B cell (primary cell): ENCODE data around the gene MTG2. TPM values are rescaled to one million over a fixed set of nuclear protein-coding genes. Genes with fewer than 3 reads are reported as not detected.

Experiments used
- ATAC-seq: fragments of 200-7000 bp; cut with Tn5 transposase; one replicate; pipeline ENCODE4 v1.10.0; 2021; ENCODE audit warnings: low read depth, mild to moderate bottlenecking, moderate number of reproducible peaks, moderate library complexity
- CTCF ChIA-PET: fragments of 350-600 bp; sonication (Branson Sonifier 250); formaldehyde crosslinking; loops from one replicate; lab custom pipeline; 2021; ENCODE audit warnings: antibody characterized with exemption, inconsistent platforms; lab: Charles Lee
- POLR2A ChIA-PET: fragments of 350-600 bp; sonication (Branson Sonifier 250); formaldehyde crosslinking; loops from one replicate; lab custom pipeline; 2021; ENCODE audit warnings: antibody characterized with exemption; lab: Charles Lee
- DNase-seq: peaks from one replicate; pipeline ENCODE4 v3.0.0; 2013
- H2AFZ ChIP-seq: 2 replicates; pipeline ENCODE4 v1.6.1; 2012; ENCODE audit warnings: mild to moderate bottlenecking, low read depth, low read length; ENCODE audit not compliant: insufficient read depth, poor library complexity, severe bottlenecking
- H3K27ac ChIP-seq, 2 donors: 1 replicate in 1 of 2; 2 replicates in 1 of 2; pipeline ENCODE4 v1.5.1; 2012 to 2013; ENCODE audit warnings: low read length in 2 of 2, mild to moderate bottlenecking in 2 of 2, moderate library complexity in 1 of 2
- H3K27me3 ChIP-seq, 4 experiments: fragments of 200-600 bp in 1 of 4; sonication (generic) in 1 of 4; replicated peaks in 1 of 4; 1 replicate in 2 of 4; 2 replicates in 2 of 4; pipeline versions ENCODE4 v1.6.1 to v1.7.0; 2013 to 2016; ENCODE audit warnings: low read length in 3 of 4, mild to moderate bottlenecking in 2 of 4, mixed read lengths in 1 of 4, moderate library complexity in 1 of 4; ENCODE audit not compliant: insufficient read depth in 4 of 4, control insufficient read depth in 3 of 4; ENCODE audit errors: control extremely low read depth in 1 of 4
- H3K36me3 ChIP-seq, 2 experiments: replicated peaks in 1 of 2; 1 replicate in 1 of 2; 2 replicates in 1 of 2; pipeline versions ENCODE4 v1.6.1 to v1.7.1; 2013; ENCODE audit warnings: low read length in 1 of 2; ENCODE audit not compliant: insufficient read depth in 2 of 2, control insufficient read depth in 1 of 2; ENCODE audit errors: control extremely low read depth in 1 of 2, extremely low read depth in 1 of 2
- H3K4me1 ChIP-seq, 2 donors: fragments of 200-600 bp in 1 of 2; sonication (generic) in 1 of 2; 1 replicate in 1 of 2; 2 replicates in 1 of 2; pipeline versions ENCODE4 v1.5.1 to v1.6.1; 2013 to 2017; ENCODE audit warnings: low read length in 2 of 2; ENCODE audit not compliant: control insufficient read depth in 2 of 2, insufficient read depth in 2 of 2
- H3K4me2 ChIP-seq: replicated peaks from 2 replicates; pipeline ENCODE3; 2012; ENCODE audit warnings: mild to moderate bottlenecking, low read depth, low read length; ENCODE audit not compliant: poor library complexity, severe bottlenecking
- H3K4me3 ChIP-seq, 5 experiments: fragments of 200-600 bp in 1 of 5; sonication (generic) in 1 of 5; 1 replicate in 3 of 5; 2 replicates in 2 of 5; pipeline versions ENCODE4 v1.5.1 to v1.7.0; 2011 to 2016; ENCODE audit warnings: low read length in 4 of 5, mild to moderate bottlenecking in 4 of 5, low read depth in 2 of 5, control low read depth in 1 of 5, moderate library complexity in 1 of 5; ENCODE audit not compliant: insufficient read depth in 1 of 5; ENCODE audit errors: control extremely low read depth in 1 of 5, extremely low read depth in 1 of 5
- H3K79me2 ChIP-seq: fragments of 200-600 bp; sonication (generic); one replicate; pipeline ENCODE4 v1.6.0; 2016; ENCODE audit warnings: low read length; ENCODE audit not compliant: control insufficient read depth, insufficient read depth
- H3K9ac ChIP-seq: fragments of 200-600 bp; sonication (generic); 2 replicates; pipeline ENCODE4 v1.6.1; 2017; ENCODE audit warnings: mild to moderate bottlenecking, low read length, moderate library complexity
- H3K9me3 ChIP-seq, 3 donors: one replicate each; pipeline versions ENCODE4 v1.6.1 to v1.7.1; 2013; ENCODE audit warnings: low read length in 2 of 3; ENCODE audit not compliant: control insufficient read depth in 2 of 3, insufficient read depth in 1 of 3; ENCODE audit errors: control extremely low read depth in 1 of 3
- H4K20me1 ChIP-seq: 2 replicates; pipeline ENCODE4 v1.6.0; 2012; ENCODE audit warnings: mild to moderate bottlenecking, low read length; ENCODE audit not compliant: insufficient read depth, control insufficient read depth, poor library complexity, severe bottlenecking
- H3K27ac Mint-ChIP-seq: one replicate; pipeline ENCODE4 v1.8.0; 2021; ENCODE audit warnings: mixed read lengths
- H3K27me3 Mint-ChIP-seq: one replicate; pipeline ENCODE4 v1.8.0; 2021; ENCODE audit warnings: mixed read lengths
- H3K4me1 Mint-ChIP-seq: one replicate; pipeline ENCODE4 v1.8.0; 2021; ENCODE audit warnings: mixed read lengths
- H3K4me3 Mint-ChIP-seq: one replicate; pipeline ENCODE4 v1.8.0; 2021; ENCODE audit warnings: mixed read lengths
- H3K9me3 Mint-ChIP-seq: one replicate; pipeline ENCODE4 v1.8.0; 2022; ENCODE audit warnings: mixed read lengths; ENCODE audit not compliant: insufficient read depth
- CTCF ChIP-seq: fragments of 200-600 bp; IDR thresholded peaks from one replicate; pipeline ENCODE4 v1.8.0; 2022; ENCODE audit warnings: antibody characterized with exemption, mild to moderate bottlenecking
- EZH2 ChIP-seq: IDR thresholded peaks from 2 replicates; pipeline ENCODE4 v1.6.1; 2012; ENCODE audit warnings: borderline replicate concordance, low read depth, mild to moderate bottlenecking, moderate library complexity, low read length; ENCODE audit not compliant: insufficient read depth, poor library complexity, severe bottlenecking
- WGBS: methylation state at CpG from one replicate; pipeline ENCODE4 v1.1.5; 2013; ENCODE audit warnings: missing lambda C conversion rate; ENCODE audit not compliant: insufficient coverage; 5-methylcytosine and 5-hydroxymethylcytosine counted together
- intact Hi-C: fragments of 100-400 bp; cut with micrococcal nuclease; formaldehyde crosslinking; loops from one replicate; pipeline ENCODE4 v1.10.0; 2022
- polyA plus RNA-seq: library from polyadenylated mRNA; depleted of rRNA; stranded (reverse); fragments of >200 nt; gene quantifications from 2 replicates; pipeline ENCODE4 v1.2.3, GENCODE V29; 2012
- total RNA-seq, 2 donors: library from RNA; stranded (reverse); fragments of 120-200 nt in 1 of 2; gene quantifications; 1 replicate in 1 of 2; 2 replicates in 1 of 2; pipeline versions ENCODE4 v1.2.3 to v1.2.4, GENCODE V29; 2013 to 2022

The MTG2 gene
- total and polyA plus RNA-seq, 2 donors (not counting 1 experiment from before 2014, with no cell fraction given), result 29.6 to 48.4 TPM

GRCh38 chr20:62237514-62237800 lies 54.6 kb downstream of the MTG2 start:
- ChIA-PET POLR2A (interaction anchor here (0.5 kb wide), 1 partner anchor 149 kb away, joined by 5 read pairs; the partner anchor contains the start of gene RPS21), CTCF (interaction anchor here (0.5 to 1.3 kb wide), 3 partner anchors 145 to 1734 kb away, joined by 3 to 4 read pairs (median 4); no protein-coding TSS in a partner anchor)
- Histone ChIP-seq H3K27ac (peak overlapping the region; percentile 43 to 72), H3K9ac (peak overlapping the region; percentile 58), H3K36me3 (peaks cover 0 to 8% of the 10 kb centered on the region in 2 experiments), H4K20me1 (peaks cover 38% of the 10 kb centered on the region), H3K9me3 (peaks cover 0 to 19% (median 5%) of the 10 kb centered on the region in 3 donors), H3K27me3 (peaks cover 0 to 17% (median 1%) of the 10 kb centered on the region in 4 experiments), H3K4me3 (peak overlapping the region in 1 of 5 experiments; percentile 50), H2AFZ (peak overlapping the region; percentile 81), H3K4me2 (peak overlapping the region; percentile 78), H3K79me2 (peaks cover 53% of the 10 kb centered on the region), H3K4me1 (peaks cover 17 to 22% of the 10 kb centered on the region in 2 donors)
- Mint-ChIP-seq H3K27ac (peak overlapping the region; percentile 96), H3K27me3 (peaks cover 7% of the 10 kb centered on the region), H3K9me3 (no peaks in the 10 kb centered on the region), H3K4me1 (peaks cover 30% of the 10 kb centered on the region), H3K4me3 (peak overlapping the region; percentile 90)
- intact Hi-C loops, result loop anchor here (5.0 kb wide), 2 partner anchors 555 to 715 kb away; partner anchors contain the start of gene SLC17A9
- TF ChIP-seq EZH2, result no peak
- TF ChIP-seq CTCF, result no peak
- WGBS, result no CpG with 5 or more reads among the region's 1 CpG
- ATAC-seq (no peak), DNase-seq (peak; percentile 29)
